ENCODE measurements around the gene KIF20A.
"Not testable (repeated sequence)": the region's sequence is repeated elsewhere in the genome, so short reads cannot be mapped to it uniquely, and the experiment has no call there.

Gene KIF20A

GRCh38 chr5:138139781-138140090 lies 39.2 kb upstream of the KIF20A start:
- Histone ChIP-seq H3K36me3 (ENCODE audit: control insufficient read depth, insufficient read depth, low read length) (no peaks in the 10 kb centered on the region), H3K9ac (no peak overlapping the region), H3K27ac (no peak overlapping the region), H3K4me3 (ENCODE audit: low read depth, low read length) (peak overlapping the region; percentile 53), H3K79me2 (no peaks in the 10 kb centered on the region), H3K4me2 (ENCODE audit: low read length) (peak overlapping the region; percentile 61), H3K9me3 (ENCODE audit: control insufficient read depth, low read length) (no peaks in the 10 kb centered on the region), H3K4me1 (peaks cover 2% of the 10 kb centered on the region), H3K27me3 (ENCODE audit: control insufficient read depth, insufficient read depth, low read length) (no peaks in the 10 kb centered on the region), H2AFZ (peak overlapping the region; percentile 91)
- no peak for TF ChIP-seq CTCF (IDR thresholded peaks at IDR 0.05)

GRCh38 chr5:138140268-138140667 lies 38.6 kb upstream of the KIF20A start:
- H3K4me3 ChIP-seq (ENCODE audit: low read depth, low read length) = no peak overlapping the region
- no peak overlapping the region for H2AFZ ChIP-seq
- H3K9me3 ChIP-seq (ENCODE audit: control insufficient read depth, low read length) = no peaks in the 10 kb centered on the region
- no peak overlapping the region for H3K27ac ChIP-seq
- H3K4me2 ChIP-seq (ENCODE audit: low read length) = no peak overlapping the region
- H3K36me3 ChIP-seq (ENCODE audit: control insufficient read depth, insufficient read depth, low read length) = no peaks in the 10 kb centered on the region
- no peak for TF ChIP-seq CTCF (IDR thresholded peaks at IDR 0.05)
- no peaks in the 10 kb centered on the region for H3K27me3 ChIP-seq (ENCODE audit: control insufficient read depth, insufficient read depth, low read length)
- no peak overlapping the region for H3K9ac ChIP-seq
- peaks cover 2% of the 10 kb centered on the region for H3K4me1 ChIP-seq
- no peaks in the 10 kb centered on the region for H3K79me2 ChIP-seq

DNA sequence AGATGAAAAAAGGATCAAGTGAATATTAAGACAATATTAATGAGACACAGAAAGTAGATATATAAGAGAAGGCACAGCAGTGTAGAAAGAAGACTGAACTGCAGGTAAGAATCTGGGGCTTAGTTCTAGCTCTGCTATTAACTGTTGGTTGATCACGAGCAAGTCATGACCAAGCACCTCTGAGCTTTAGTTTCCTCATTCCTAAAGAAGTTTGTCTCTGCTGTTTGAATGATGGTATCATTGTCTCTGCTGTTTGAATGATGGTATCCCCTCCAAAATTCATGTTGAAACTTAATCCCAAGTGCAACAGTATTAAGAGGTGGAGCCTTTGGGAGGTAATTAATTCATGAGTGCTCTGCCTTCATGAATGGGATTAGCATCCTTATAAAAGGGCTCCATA lies 37.2 kb upstream of the KIF20A start:
- Histone ChIP-seq H3K4me1 (peaks cover 2% of the 10 kb centered on the region), H3K4me3 (ENCODE audit: low read depth, low read length) (no peak overlapping the region), H3K4me2 (ENCODE audit: low read length) (no peak overlapping the region), H3K79me2 (no peaks in the 10 kb centered on the region), H3K27me3 (ENCODE audit: control insufficient read depth, insufficient read depth, low read length) (no peaks in the 10 kb centered on the region), H2AFZ (no peak overlapping the region), H3K27ac (no peak overlapping the region), H3K9me3 (ENCODE audit: control insufficient read depth, low read length) (no peaks in the 10 kb centered on the region), H3K9ac (no peak overlapping the region), H3K36me3 (ENCODE audit: control insufficient read depth, insufficient read depth, low read length) (no peaks in the 10 kb centered on the region)
- TF ChIP-seq CTCF (IDR thresholded peaks at IDR 0.05) = no peak

GRCh38 chr5:138143578-138143977 lies 35.3 kb upstream of the KIF20A start:
- H3K27ac ChIP-seq; H3K9ac ChIP-seq; H3K9me3 ChIP-seq (ENCODE audit: control insufficient read depth, low read length); H3K4me1 ChIP-seq; H3K36me3 ChIP-seq (ENCODE audit: control insufficient read depth, insufficient read depth, low read length); H2AFZ ChIP-seq; H3K4me2 ChIP-seq (ENCODE audit: low read length); H3K27me3 ChIP-seq (ENCODE audit: control insufficient read depth, insufficient read depth, low read length); H3K79me2 ChIP-seq; H3K4me3 ChIP-seq (ENCODE audit: low read depth, low read length): not testable (repeated sequence)

DNA sequence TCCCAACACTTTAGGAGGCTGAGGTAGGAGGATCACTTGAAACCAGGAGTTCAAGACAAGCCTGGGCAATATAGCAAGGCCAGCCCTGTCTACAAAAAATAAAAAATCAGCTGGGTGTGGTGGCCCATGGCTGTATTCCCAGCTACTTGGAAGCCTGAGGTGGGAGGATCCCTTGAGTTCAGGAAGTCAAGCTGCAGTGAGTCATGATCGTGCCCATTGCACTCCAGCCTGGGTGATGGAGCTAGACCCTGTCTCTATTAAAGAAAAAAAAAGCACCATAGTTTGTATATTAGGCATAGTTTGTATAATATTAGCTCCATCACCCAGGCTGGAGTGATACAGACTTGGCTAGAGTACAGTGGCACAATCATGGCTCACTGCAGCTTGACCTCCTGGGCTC lies 30.1 kb upstream of the KIF20A start:
- Histone ChIP-seq H3K4me1 (no peaks in the 10 kb centered on the region), H2AFZ (no peak overlapping the region), H3K27ac (no peak overlapping the region), H3K9ac (no peak overlapping the region), H3K9me3 (ENCODE audit: control insufficient read depth, low read length) (no peaks in the 10 kb centered on the region), H3K4me2 (ENCODE audit: low read length) (no peak overlapping the region), H3K27me3 (ENCODE audit: control insufficient read depth, insufficient read depth, low read length) (no peaks in the 10 kb centered on the region), H3K4me3 (ENCODE audit: low read depth, low read length) (no peak overlapping the region), H3K36me3 (ENCODE audit: control insufficient read depth, insufficient read depth, low read length) (no peaks in the 10 kb centered on the region), H3K79me2 (no peaks in the 10 kb centered on the region)
- no peak for TF ChIP-seq CTCF (IDR thresholded peaks at IDR 0.05)

All from parathyroid adenoma (tissue), 2 donors.